GDM1 (cell line): ENCODE measurements around the gene GLI3.

ENCODE experiments used
- DNase-seq: peaks from one replicate; lab custom pipeline; 2025; lab: John Stamatoyannopoulos, UW

The GLI3 gene

GRCh38 chr7:41998041-41998440 is 239.0 kb downstream of the GLI3 start:
- no peak for DNase-seq

DNA sequence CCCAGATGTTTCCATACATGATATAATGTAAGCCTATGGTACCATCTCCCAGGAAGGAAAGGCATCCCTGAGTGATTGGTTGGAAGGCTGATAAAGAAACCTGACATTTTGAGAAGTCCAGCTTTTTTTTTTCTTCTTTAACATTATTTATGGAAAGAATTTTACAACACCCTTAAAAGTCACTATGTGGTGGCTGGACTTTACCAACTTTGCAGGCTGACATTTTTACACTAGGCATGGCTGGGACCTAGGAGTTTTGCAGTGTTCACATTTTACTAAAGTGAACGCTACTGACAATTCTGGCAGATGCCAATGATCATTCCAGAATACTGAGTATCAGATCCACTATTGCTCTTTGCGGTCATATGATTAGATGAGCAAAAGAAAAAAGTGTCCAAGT is 239.9 kb downstream of the GLI3 start:
- no peak for DNase-seq

DNA sequence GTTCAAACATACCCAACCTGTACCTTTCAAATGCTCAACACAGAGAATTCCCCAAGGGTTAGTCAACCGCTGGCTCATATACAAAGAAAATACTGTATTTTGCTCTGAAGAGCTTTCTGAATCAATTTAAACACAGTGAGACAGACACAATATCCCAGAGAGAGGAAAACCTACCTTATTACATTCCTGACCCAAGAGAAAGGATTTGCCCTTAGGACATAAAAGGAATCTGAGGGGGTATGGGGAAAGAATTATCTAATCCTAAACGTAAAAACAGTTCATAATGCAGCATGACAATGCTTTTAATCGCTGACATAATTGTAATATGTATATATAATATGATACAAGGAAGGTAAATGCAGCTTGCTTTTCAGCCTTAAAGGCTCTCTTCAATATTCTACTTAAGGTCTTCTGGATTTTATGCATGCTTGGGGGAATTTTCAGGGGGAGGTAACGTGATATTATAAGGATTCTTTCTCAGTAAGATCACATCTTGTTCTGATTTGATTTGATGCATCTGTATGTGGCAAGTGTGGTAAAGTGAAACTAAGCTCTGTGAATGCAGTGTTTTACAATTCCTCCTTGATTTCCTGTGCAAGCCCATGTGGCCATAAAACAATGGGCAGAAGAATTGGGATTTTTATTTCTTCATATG is 240.5 kb downstream of the GLI3 start:
- no peak for DNase-seq

DNA sequence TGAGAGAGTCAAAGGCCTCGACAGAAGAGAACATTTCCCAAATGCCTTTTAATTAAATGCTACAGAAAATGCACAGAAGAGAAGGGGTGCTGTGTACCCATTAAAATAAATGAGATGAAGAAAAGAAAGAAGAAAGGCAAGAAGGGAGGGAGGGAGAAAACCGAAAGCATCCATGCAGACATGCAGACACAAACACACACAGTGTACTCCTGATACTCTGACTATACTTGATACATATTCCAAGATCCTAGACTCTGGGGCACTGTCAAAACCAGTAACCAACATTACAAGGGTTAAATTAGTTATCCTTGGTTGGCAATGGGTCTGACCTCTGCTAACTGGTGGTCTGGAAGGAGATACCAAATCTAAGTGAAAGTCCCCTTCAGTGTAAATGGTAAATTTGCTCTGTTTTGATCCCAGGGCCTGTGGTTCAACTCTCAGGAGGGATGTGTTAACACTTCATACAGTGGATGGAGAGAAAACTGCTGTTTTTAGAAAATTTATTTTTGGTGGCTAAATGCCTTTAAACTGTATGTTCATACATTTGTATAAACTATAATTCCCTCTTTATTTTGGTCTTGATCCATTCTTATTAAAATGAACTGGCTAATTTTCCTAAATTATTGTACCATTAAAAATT is 241.3 kb downstream of the GLI3 start:
- DNase-seq: no peak

- DNase-seq: no peak
These were observed 242.3 kb downstream of the GLI3 start for GRCh38 chr7:41994746-41995110.

GRCh38 chr7:41994036-41994745 is 242.8 kb downstream of the GLI3 start:
- DNase-seq: no peak

DNA sequence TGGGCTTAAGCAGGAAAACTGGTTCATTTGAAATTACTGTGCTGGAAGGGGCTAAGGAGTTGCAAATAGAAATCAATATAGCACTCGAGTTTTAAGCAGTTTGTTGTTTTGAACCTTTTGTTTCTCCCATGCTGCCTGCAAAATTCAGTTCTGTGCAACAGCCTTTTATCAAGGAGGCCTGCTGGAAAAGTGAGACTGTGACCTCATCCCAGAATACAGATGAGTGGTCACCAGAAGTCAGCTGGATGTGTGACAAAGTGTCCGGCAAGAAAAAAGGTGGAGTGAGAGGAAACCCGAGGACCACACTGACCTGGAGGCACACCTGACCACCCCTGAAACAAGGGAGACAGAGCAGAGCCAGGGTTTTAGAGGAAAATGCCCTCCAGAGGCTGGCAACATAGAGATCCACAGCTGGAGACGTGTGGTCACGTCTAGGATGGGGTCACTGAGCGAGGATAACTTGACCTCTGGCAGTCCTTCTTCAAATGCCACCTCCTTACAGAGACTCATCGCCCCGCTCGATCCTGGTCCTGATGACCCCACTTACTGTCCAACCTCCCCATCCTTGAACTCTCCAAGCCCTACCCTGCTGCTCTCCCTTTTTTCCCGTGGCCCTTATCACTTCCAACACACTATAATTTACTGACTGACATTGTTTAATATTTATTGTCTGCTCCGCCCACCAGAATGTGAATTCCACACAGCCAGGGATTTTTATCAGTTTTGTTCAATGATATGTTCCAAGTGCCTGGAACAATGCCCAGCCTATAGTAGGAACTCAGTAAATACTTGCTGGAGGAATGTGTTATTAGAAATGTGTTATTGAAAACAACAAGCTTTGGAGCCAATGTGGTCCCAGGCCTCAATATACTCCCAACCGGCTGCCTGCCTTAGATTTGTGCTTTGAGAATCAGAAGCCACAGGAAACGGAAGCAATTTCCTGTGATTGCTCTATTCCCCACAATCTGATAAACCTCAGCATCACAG is 243.8 kb downstream of the GLI3 start:
- no peak for DNase-seq

DNA sequence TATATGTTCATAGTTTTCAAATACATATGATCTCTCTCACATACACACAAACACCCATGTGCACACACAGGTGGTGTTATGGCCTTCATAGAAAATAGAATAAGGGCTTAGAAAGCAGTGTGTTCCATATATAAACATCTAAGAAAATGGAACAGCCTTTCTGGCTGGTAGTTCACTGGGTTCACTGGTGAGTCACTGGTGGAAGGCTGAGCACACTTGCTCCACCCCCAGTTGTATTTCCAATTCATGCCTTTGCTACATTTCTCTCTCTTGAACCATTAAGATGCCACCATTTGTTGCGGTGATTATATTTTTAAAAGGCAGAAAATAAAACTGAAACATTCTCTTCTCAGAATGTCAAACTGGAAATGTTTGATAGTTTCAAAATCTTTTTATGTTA is 252.1 kb downstream of the GLI3 start:
- DNase-seq: no peak

- DNase-seq: no peak
These were observed 255.7 kb downstream of the GLI3 start for GRCh38 chr7:41981046-41982040.

- DNase-seq: peak; percentile 2
These were observed 257.1 kb downstream of the GLI3 start for GRCh38 chr7:41979834-41980307.

DNA sequence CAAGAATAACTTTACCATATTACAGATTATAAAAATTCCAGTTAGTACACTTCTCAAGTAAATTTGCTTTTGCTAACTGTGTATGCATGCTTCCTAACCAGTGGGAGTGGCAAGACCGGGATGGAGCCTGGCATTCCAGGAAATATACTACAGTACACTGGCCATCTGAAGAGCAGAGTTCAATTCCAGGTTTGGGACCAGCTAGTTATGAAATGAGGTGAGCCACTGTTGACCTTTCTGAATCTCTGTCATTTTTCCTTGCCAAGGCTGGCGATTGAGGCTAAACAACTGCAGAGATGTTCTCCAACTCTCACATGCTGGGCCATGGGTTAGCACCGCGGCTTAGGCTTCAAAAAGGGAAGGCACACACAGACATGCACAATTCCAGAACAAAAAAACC is 258.2 kb downstream of the GLI3 start:
- DNase-seq: no peak

- no peak for DNase-seq
These were observed 259.3 kb downstream of the GLI3 start for GRCh38 chr7:41977661-41978060.

DNA sequence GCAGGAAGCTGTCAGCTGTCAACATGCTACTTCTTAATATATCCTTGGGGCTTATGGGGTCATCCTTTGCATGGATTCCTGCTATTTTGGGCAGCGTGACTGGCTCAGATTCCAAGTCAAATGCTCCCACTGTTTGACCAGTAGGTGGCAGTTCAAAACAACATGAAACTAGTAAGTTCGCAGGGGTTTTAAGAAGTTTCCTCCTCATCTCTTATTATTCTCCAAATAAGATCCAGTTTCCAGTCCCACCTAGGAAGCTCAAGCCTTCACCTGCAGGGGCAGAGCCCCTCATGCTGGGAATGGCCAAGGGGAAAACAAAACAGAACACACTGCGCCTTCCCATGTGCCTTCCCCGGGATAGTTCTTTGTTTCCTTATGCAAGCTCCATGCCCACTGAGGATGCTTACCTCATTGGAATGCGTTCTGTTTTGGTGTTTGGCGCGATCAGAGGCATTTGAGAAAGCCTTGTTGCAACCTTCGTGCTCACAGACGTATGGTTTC is 259.8 kb downstream of the GLI3 start:
- no peak for DNase-seq

GRCh38 chr7:41976411-41976810 is 260.6 kb downstream of the GLI3 start:
- DNase-seq: no peak

GRCh38 chr7:41975849-41976248 is 261.2 kb downstream of the GLI3 start:
- DNase-seq: no peak

DNA sequence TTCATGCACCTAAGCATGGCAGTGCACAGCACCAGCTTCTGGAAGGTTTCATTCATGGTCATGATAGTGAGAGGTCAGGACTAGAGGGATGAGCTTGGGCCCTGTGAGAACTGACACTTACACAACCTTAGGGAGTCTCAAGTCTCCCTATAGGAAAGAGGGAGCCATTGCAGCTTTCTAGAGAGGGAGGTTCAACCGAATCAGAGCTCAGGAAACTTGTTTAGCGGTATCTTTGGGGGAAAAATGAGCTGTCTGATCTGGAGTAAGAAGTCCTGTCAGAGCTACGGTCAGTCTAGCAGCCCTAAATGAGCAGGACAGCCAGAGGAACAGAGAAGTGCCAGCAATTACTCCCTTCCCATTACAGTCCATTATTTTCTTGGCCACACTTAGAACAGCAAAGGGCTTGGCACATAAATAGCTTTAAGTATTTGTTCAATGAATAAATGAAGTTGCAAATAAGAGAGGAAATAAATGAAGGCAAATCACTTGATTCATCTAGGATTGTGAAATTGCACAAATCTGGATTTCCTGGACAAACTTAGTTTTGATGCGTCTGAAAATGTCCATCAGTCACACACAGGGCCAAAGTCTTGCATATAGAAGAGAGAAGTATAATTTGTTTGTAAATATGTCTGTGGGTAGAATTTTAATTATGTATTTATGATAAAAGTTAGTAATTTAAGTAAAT is 262.0 kb downstream of the GLI3 start:
- no peak for DNase-seq

- no peak for DNase-seq
These were observed 263.7 kb downstream of the GLI3 start for GRCh38 chr7:41973202-41973730.

GRCh38 chr7:41972776-41973175 is 264.2 kb downstream of the GLI3 start:
- DNase-seq: no peak

GRCh38 chr7:41972270-41972669 is 264.7 kb downstream of the GLI3 start:
- no peak for DNase-seq
